ENCODE data around the gene CACNB3.
"Not testable (repeated sequence)": the region's sequence is repeated elsewhere in the genome, so short reads cannot be mapped to it uniquely, and the experiment has no call there.

Gene CACNB3

DNA sequence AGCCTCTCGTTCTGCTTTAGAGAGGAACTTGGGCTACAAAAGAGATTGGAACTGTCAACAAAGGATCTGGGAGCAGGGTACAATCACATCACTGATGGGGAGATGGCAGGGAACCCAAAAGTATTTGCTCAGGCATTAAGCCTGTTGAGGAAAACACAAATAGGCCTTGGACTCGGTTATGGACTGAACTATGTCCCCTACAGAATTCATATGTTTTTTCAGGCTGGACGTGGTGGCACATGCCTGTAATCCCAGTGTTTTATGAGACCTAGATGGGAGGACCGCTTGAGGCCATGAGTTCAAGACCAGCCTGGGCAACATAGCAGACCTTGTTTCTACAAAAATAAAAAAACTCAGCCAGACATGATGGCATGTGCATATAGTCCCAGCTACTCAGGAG, 19.8 kb downstream of the CACNB3 start:
- TF ChIP-seq, protein P1, sequence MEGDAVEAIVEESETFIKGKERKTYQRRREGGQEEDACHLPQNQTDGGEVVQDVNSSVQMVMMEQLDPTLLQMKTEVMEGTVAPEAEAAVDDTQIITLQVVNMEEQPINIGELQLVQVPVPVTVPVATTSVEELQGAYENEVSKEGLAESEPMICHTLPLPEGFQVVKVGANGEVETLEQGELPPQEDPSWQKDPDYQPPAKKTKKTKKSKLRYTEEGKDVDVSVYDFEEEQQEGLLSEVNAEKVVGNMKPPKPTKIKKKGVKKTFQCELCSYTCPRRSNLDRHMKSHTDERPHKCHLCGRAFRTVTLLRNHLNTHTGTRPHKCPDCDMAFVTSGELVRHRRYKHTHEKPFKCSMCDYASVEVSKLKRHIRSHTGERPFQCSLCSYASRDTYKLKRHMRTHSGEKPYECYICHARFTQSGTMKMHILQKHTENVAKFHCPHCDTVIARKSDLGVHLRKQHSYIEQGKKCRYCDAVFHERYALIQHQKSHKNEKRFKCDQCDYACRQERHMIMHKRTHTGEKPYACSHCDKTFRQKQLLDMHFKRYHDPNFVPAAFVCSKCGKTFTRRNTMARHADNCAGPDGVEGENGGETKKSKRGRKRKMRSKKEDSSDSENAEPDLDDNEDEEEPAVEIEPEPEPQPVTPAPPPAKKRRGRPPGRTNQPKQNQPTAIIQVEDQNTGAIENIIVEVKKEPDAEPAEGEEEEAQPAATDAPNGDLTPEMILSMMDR (conservative IDR thresholded peaks at IDR 0.05; ENCODE audit: low read depth, low read length), result no peak
- no peak overlapping the region for H3K4me3 ChIP-seq (ENCODE audit: low read depth, low read length)
- DNase-seq (ENCODE audit: low read depth), result no peak

DNA sequence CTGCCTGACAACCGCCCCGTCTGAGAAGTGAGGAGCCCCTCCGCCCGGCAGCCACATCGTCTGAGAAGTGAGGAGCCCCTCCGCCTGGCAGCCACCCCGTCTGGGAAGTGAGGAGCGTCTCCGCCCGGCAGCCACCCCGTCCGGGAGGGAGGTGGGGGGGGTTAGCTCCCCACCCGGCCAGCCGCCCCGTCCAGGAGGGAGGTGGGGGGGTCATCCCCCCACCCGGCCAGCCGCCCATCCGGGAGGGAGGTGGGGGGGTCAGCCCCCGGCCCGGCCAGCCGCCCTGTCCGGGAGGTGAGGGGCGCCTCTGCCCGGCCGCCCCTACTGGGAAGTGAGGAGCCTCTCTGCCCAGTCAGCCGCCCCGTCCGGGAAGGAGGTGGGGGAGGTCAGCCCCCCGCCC, 23.7 kb downstream of the CACNB3 start:
- H3K4me3 ChIP-seq (ENCODE audit: low read depth, low read length); DNase-seq (ENCODE audit: low read depth): not testable (repeated sequence)

DNA sequence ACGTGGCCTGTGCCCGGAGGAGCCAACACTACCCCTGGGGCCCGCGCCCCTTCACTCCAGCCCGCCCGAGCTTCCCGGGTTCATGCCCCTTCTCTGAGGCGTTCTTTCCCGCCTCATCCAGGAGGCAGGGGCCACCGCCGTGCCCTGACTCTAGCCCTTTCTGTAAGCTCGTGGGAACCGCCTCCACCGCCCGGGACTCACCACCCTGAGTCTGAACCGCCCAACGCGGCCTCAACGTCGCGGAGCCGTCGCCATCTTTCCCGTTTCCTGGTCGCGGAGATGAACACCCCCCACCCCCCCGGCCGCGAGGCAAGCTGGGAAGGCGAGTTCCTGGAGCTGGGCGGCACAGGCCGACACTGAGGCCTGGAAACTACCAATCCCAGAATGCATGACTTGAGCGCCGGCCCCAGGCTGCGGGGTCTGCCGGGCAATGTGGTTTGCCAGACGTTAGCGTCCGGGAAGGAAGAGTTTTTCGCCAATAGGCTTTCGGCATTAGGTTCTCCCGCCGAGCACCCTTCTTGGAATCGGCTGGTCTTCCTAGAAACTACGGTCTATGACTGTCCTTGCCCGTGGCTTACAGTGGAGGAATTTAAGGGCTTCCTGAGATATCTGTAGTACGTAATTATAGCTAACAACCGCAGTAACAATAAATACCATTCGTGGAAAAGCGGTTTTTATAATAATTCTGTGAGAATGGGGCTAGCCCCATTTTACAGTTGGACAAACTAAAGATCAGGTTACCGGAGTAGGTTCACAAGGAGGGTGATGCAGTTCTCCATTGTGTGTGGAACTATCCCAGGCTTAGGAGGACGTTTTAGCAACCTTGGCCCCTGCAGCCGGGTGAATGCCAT, 33.8 kb downstream of the CACNB3 start, which contains the start of gene DDX23:
Gene DDX23, minus strand, starts transcription at position 281 of the 851 bp plus-strand sequence. CDS start 6,381 bp downstream, outside the sequence.
- peak within 1 kb of the TSS; percentile 97 for H3K4me3 ChIP-seq (ENCODE audit: low read depth, low read length)
- DNase-seq (ENCODE audit: low read depth), result peak; percentile 99
- TF ChIP-seq, protein P1 (conservative IDR thresholded peaks at IDR 0.05; ENCODE audit: low read depth, low read length), result no peak

DNA sequence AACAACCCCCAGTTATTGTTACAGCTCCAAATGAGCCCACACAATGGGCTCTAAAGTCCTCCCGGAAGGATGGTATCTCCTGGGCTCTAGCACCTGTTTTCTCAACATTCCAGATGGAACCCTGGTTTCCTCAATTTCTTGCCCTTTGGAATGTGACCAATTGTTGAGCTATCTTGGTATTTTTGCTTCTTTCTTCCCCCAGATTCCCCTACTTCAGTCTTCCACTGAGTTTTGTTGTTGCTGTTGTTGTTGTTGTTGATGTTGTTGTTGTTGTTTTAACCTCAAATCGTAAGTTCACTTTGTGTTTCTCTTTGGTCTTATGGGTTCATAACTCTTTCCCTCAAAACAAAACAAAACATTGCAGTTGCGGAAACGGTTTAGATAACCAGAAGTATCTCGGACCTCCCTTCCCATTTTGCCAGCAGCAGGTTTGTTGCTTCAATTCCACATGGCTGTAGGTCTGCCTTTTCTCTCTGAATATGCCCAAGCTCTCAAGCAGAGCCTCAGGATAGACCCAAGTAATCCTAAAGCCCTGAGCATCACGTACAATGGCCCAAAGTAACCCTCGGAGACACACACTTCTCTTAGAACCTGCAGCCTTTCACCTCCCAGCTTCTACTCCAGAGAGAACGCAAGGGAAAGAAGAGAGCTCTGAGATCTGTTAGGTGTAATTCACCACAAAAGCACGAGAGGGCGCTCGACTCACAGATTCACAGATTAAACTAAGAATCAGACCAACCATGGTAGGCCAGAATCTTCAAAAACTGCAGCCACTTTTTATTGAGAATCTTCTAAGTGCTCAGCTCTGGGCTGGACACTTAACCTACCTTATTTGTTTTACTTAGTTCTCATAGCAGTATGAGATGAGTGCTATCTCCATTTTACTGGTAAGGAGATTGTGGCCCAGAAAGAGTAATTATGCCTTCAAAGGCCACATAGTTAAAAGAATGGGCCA, 34.7 kb downstream of the CACNB3 start:
- TF ChIP-seq, protein P1 (conservative IDR thresholded peaks at IDR 0.05; ENCODE audit: low read depth, low read length), result peak; percentile 84
- DNase-seq (ENCODE audit: low read depth), result peak; percentile 95
- peak overlapping the region; percentile 97 for H3K4me3 ChIP-seq (ENCODE audit: low read depth, low read length)

DNA sequence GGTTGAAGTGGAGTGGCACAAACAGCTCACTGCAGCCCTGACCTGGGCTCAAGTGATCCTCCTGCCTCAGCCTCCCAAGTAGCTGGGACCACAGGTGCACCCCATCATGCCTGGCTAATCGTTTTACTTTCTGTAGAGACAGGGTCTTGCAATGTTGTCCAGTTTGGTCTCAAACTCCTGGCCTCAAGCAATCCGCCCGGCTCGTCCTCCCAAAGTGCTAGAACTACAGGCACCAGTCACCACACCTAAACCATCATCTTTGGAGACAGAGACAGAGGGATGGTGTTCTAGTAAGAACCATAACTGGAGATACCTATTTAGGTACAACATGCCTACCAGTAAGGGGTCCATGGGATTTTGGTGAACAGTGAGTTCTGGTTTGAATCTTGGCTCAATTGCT, 36.2 kb downstream of the CACNB3 start:
- TF ChIP-seq, protein P1 (conservative IDR thresholded peaks at IDR 0.05; ENCODE audit: low read depth, low read length), result no peak
- DNase-seq (ENCODE audit: low read depth), result no peak
- no peak overlapping the region for H3K4me3 ChIP-seq (ENCODE audit: low read depth, low read length)

DNA sequence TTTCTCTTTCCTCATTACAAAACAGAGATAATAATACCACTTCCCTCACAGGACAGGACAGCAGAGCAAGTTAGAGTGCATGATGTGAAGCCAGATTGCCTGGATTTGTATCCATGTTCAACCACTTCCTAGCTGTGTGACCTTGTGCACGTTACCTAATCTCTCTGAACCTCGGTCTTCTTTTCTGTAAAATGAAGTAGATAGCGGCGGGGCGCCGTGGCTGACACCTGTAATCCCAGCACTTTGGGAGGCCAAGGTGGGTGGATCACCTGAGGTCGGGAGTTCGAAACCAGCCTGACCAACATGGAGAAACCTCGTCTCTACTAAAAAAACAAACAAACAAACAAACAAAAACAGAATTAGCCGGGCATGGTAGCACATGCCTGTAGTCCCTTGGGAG, 36.6 kb downstream of the CACNB3 start:
- H3K4me3 ChIP-seq (ENCODE audit: low read depth, low read length); DNase-seq (ENCODE audit: low read depth): not testable (repeated sequence)

DNA sequence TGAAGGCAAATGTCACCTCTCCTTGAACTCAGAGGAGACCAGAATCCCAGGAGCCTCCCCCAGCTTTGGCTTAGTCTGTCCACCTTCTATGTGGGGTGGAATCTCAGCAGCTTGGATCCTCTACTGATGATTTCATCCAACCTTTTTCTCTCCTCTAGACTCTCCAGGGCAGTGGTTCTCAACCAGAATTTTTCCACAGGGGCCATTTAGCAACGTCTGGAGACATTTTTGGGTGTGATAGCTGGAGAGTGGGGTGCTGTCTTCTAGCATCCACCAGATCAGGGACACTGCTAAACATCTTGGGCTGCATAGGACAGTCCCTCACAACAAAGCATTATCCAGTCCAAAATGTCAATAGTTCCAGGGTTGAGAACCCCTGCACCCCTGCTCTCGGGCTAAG, 38.1 kb downstream of the CACNB3 start:
- TF ChIP-seq, protein P1 (conservative IDR thresholded peaks at IDR 0.05; ENCODE audit: low read depth, low read length), result no peak
- no peak overlapping the region for H3K4me3 ChIP-seq (ENCODE audit: low read depth, low read length)
- no peak for DNase-seq (ENCODE audit: low read depth)

Data from choroid plexus epithelial cell (primary cell).